Heart left ventricle (tissue), 13 donors: ENCODE measurements around the gene PLSCR3.

Experiments used
- CTCF ChIP-seq, 12 donors: fragments of 200-600 bp; sonication (generic) in 4 of 12; IDR thresholded peaks; one replicate each; pipeline versions ENCODE4 v1.5.0 to v1.8.0; 2018 to 2022; ENCODE audit warnings: antibody characterized with exemption in 12 of 12, mild to moderate bottlenecking in 5 of 12
- POLR2A ChIP-seq, 2 donors: fragments of 450-650 bp; IDR thresholded peaks; one replicate each; pipeline ENCODE4 v1.6.1; 2017; ENCODE audit warnings: antibody characterized with exemption in 2 of 2, mild to moderate bottlenecking in 2 of 2, moderate library complexity in 2 of 2
- donor health status: ischemic (EF 13 %, LVEDD 7.1; RV severe dilation, severe dysfunction).
- donor health status: DM: no; HTN: yes; CAD: no.
- donor health status: DM: no; HTN: no; CAD: no.
- donor health status: ischemic (EF 25% LVEDD 6.9; RV normal size, moderate dysfunction).
- donor health status: ischemic (EF 25% LVEDD 5.7; RV mildly dilated, moderate dysfunction).
- donor health status: ischemic (EF 35%, LVEDD 5.7; RV mildly dilated, moderate dysfunction).
- donor health status: nonischemic (EF 11% LVEDD 7.7; RV severe dilation, severe dysfunction).
- donor health status: DM: yes; HTN: yes; CAD: no.
- donor health status: PGD.
- donor health status: ischemic (EF 29% LVEDD 5.4; RV normal size, mild dysfunction).
- donor health status: nonischemic (EF 23%, LVEDD 6.1; RV moderate dilation, normal function).

- TF ChIP-seq POLR2A (IDR thresholded peaks at IDR 0.05) (no peak), CTCF (IDR thresholded peaks at IDR 0.05) (no peak)
Measured at GRCh38 chr17:7392696-7393612, 1.4 kb downstream of the PLSCR3 start.
